Inflammatory macrophage (primary cell): ENCODE measurements around the gene LILRA1.
"Not testable (repeated sequence)": the region's sequence is repeated elsewhere in the genome, so short reads cannot be mapped to it uniquely, and the experiment has no call there.

ENCODE experiments used
- DNase-seq, 2 donors: peaks; one replicate each; pipeline ENCODE4 v3.0.0-alpha.2; 2020 to 2022
- total RNA-seq, 18 experiments: gene quantifications; one replicate each; lab custom pipeline; 2026; ENCODE audit warnings: mixed read lengths in 6 of 18, inconsistent platforms in 2 of 18; lab: John Stamatoyannopoulos, UW

Gene LILRA1
- 1.5 to 15.9 (median 4.1) reads per million in 18 experiments for total RNA-seq

- peak; percentile 68 to 81 for DNase-seq
These were observed at the start of gene LILRA1 for GRCh38 chr19:54593445-54593844. LILRA1 (plus strand) TSS chr19:54593632; CDS start chr19:54594245, 613 bp downstream.

- no peak for DNase-seq
These were observed 44.6 kb upstream of the LILRA1 start for GRCh38 chr19:54548806-54549205.

GRCh38 chr19:54549224-54549623 lies 44.2 kb upstream of the LILRA1 start:
- DNase-seq = no peak

GRCh38 chr19:54551293-54551692 lies 42.1 kb upstream of the LILRA1 start:
- DNase-seq = no peak

- peak; percentile 32 to 54 for DNase-seq
These were observed 41.2 kb upstream of the LILRA1 start for GRCh38 chr19:54551950-54552912.

- no peak for DNase-seq
These were observed 40.5 kb upstream of the LILRA1 start for GRCh38 chr19:54552913-54553310.

GRCh38 chr19:54554006-54554405 lies 39.4 kb upstream of the LILRA1 start:
- DNase-seq = no peak

GRCh38 chr19:54554896-54555295 lies 38.5 kb upstream of the LILRA1 start:
- no peak for DNase-seq

- no peak for DNase-seq
These were observed 37.2 kb upstream of the LILRA1 start for GRCh38 chr19:54556194-54556593.

GRCh38 chr19:54558339-54558738 lies 35.1 kb upstream of the LILRA1 start:
- no peak for DNase-seq

- no peak for DNase-seq
These were observed 32.5 kb upstream of the LILRA1 start for GRCh38 chr19:54560881-54561385.

- DNase-seq = no peak
These were observed 31.6 kb upstream of the LILRA1 start for GRCh38 chr19:54561840-54562239.

- DNase-seq = peak; percentile 69 to 82
These were observed 30.2 kb upstream of the LILRA1 start for GRCh38 chr19:54563206-54563605.

- DNase-seq = no peak
These were observed 23.1 kb upstream of the LILRA1 start for GRCh38 chr19:54570316-54570715.

GRCh38 chr19:54571715-54572615 lies 21.5 kb upstream of the LILRA1 start:
- DNase-seq = peak; percentile 74 to 80

- peak; percentile 92 to 95 for DNase-seq
These were observed 20.6 kb upstream of the LILRA1 start for GRCh38 chr19:54572696-54573311.

- peak; percentile 70 to 81 for DNase-seq
These were observed 20.0 kb upstream of the LILRA1 start, which contains the start of gene LILRA2 for GRCh38 chr19:54573330-54573872. LILRA2 (plus strand) TSS chr19:54573790; CDS start chr19:54573879, 89 bp downstream.

GRCh38 chr19:54574051-54574450 lies 19.4 kb upstream of the LILRA1 start:
- DNase-seq = no peak

- DNase-seq = no peak
These were observed 18.8 kb upstream of the LILRA1 start for GRCh38 chr19:54574527-54575056.

GRCh38 chr19:54575205-54575604 lies 18.2 kb upstream of the LILRA1 start:
- not testable (repeated sequence) for DNase-seq

GRCh38 chr19:54576411-54576976 lies 16.9 kb upstream of the LILRA1 start:
- no peak for DNase-seq
